HG02571 (cell line): ENCODE measurements around the gene TBC1D2B.

Experiments
- ATAC-seq: cut with Tn5 transposase; IDR thresholded peaks from one replicate; pipeline ENCODE4 v1.9.1; 2021; ENCODE audit warnings: mild to moderate bottlenecking, moderate library complexity; ENCODE audit not compliant: unreplicated experiment

TBC1D2B gene

GRCh38 chr15:78056714-78057269, 20.7 kb downstream of the TBC1D2B start:
- no peak for ATAC-seq

DNA sequence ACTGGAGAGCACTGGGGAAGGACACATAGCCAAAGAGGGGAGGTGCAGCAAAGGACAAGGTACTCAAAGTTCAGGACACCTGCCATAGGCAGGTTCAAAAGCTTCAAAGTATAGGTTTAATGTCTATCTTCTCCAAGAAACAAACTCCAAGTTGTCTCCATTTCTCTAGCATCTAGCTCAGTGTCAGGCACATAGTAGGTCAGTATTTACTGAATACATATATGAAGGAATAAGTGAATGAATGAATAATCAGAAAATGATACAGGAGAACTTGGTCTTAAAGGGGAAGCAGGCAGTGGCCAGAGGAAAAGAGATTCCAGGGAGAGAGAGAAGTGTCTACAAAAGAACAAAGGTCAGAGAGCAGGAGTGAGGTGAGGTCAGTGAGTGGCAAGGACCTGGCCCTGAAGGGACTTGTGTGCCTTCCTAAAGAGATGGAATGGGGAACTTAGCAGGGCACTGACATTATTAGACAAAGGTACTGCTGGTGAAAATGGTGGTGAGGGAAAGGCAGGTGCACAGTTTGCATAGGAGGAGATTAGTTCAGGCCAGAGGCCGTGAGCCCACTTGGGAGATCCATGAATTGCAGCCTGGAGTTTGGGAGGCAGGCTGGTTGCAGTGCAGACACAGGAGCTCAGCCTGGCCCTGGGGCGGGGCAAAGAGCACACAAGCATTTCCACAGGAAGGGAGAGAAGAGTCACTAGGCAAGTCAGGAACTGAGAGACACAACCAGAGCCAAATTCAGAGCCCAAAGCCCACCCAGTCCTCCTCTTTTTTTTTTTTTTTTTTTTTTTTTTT, 21.4 kb downstream of the TBC1D2B start:
- ATAC-seq = no peak

DNA sequence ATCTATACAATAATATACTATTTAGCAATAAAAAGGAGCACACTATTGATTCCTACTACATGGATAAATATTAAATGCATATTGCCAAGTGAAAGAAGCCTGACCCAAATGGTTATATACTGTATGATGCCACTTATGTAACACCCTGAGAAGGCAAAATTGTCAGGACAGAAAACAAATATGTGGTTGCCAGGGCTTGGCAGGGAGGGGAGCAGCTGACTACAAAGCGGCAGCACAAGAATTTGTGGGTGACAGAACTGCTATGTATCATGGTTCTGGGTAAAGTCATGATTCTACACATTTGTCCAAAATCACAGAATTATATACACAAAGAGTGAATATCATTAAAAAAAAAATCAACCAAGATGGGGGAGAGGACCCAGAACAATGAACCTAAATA, 22.5 kb downstream of the TBC1D2B start:
- ATAC-seq = no peak

DNA sequence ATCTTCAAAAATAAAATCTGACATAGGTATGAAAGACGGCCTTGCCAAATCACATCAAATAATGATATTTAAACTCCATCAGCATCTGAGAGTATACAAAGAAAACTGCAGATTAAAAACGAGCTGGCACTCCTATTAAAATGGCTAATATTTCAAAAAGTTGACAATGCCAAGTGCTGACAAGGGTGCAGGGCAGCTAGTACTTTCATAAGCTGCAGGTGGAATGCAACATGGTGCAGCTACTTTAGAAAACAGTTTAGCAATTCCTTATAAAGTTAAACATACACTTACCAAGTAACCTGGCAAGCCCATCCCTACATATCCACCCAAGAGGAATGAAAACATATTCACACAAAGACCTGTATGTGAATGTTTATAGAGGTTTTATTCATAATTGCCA, 23.0 kb downstream of the TBC1D2B start:
- no peak for ATAC-seq

DNA sequence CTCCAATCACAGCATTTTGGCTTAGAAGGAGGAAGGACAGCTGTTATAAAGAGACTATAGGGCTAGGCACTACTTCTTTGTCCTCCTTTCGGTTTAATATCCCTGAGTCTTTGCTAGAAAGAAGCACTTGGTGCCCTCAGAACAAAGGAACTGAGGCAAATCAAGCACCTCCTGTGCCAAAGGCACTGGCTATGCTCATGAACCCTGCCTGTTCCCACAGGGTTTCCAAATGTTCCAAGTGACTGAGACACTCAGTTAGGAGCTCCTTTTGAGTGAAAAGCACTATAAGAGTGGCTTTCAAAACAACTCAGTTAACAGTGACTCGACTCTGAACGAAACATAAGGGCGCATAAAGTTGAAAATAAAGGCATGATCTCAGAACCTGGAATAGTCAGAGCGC, 25.0 kb downstream of the TBC1D2B start:
- no peak for ATAC-seq

GRCh38 chr15:78052001-78052401, 25.5 kb downstream of the TBC1D2B start:
- ATAC-seq = no peak

- no peak for ATAC-seq
Measured at GRCh38 chr15:78051596-78051995, 25.9 kb downstream of the TBC1D2B start.

DNA sequence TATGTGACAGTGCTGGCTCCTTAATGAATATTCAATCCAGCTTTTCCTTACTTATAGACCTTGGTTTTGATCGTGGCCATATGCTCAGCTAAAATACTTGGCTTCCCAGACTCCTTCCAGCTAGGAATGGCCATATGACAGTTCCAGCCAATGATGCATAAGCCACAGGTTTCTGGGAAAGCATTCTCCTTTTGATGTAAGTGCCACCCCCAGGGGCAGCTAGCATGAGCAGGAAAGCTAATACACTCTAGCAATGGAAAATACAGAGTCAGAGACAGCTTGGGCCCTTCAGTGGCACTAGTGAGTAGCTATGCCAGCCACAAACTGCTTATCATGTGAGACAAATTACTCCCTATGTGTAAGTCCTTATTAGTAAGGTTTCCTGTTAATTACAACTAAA, 26.7 kb downstream of the TBC1D2B start:
- ATAC-seq = no peak

DNA sequence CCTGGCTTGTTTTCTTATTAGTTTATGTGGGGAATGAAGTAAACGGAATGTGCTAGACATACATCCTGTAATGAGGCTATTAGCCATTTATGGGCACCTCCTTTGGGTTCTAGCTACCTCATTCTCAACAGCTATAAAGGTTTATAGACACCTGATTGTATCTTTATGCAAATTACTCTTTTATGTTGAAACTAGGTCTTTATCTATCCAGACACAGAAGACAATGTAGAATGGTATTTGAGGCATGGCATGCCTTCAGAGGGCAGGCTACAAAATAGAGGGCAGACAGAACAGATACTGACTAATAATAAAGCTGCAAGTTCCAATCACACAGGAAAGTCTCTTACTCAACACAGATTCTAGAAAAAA, 27.1 kb downstream of the TBC1D2B start:
- no peak for ATAC-seq

DNA sequence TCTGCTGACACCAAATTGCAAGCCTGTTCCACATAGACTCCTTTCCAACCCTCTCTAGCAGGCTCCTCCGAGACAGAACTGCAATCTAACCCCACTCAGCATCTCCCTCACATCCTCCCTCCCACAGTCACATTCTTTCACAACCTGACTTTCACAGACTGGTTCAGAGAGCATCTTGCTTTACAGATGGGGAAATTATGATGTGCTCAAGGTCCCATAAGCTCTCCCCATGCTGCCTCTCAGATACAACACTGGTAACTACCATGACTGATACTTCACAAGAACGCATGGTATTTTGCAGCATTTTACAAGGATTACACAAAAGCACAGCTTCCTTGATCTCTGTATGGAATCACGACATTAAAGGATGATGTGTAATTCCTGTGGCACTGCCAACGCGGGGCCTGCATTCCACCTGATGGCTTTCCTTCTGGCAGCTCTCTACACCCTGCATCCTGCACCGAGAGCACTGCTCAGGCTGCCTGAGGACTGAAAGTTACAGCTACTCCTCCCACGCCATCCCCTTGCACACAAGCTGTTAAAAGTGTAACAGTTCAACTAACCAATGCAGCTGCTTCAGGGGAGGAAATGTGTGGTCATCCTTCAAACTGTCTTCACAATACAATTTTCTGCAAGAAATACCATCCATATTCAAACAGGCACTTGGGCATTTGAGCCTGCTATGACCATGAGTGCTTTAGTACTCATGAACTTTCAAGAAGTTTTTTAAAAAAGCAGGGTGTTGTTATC, 27.6 kb downstream of the TBC1D2B start:
- peak; percentile 75 for ATAC-seq

DNA sequence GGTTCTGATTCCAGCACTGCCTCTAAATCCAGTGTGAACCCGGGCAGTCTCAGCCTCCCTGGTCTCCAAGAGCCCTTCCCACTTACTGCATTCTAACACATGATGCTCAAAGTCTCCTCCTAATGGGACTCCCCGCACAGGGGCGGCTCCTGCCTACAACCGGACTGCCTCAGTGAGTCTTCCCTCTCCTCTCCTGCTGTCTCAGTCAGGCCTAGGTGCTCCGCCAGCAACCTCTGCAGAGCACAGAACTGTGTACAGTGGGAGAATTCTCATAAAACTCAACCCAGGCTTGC, 28.9 kb downstream of the TBC1D2B start:
- no peak for ATAC-seq

DNA sequence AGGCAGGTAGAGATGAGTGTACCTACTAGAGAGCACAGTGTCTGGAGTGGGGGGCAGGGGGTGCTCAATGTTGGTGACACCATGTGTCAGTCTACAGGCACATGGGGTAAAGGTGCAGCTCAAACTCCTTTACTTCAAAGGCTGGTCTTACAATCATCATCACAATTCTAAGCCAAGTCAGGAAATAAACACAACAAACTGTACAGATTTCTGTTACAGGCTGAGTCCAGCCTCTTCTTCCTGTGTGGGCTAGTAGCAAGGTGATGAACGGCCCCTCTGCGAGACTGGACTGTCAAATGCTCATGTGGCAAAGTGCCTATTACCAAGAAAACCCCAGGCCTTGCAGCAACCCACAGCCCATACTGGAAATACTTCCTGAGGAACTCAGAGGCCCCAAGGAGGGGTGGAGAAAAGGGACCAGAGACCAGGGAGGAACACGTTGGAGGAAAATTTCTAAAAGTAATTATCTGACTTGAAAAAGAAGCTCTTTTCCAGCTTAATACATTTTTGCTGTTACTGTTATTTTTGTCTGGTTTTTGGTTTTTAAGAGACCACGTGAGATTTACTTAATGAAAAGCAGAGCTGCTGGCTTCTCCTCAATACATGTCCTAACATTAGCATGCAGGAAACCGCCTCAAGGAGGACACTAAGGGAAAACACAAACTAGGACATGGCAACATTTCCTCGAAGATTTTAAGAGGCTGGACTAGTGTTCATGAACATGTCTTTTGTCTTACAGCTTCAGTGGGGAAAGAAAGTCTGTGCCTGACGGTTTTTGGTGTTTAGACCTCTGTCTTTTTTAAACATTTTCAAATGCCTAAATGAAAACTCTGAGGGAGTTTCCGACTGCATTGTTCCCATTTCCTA, 29.5 kb downstream of the TBC1D2B start:
- ATAC-seq = no peak

GRCh38 chr15:78046796-78047341, 30.6 kb downstream of the TBC1D2B start:
- no peak for ATAC-seq

DNA sequence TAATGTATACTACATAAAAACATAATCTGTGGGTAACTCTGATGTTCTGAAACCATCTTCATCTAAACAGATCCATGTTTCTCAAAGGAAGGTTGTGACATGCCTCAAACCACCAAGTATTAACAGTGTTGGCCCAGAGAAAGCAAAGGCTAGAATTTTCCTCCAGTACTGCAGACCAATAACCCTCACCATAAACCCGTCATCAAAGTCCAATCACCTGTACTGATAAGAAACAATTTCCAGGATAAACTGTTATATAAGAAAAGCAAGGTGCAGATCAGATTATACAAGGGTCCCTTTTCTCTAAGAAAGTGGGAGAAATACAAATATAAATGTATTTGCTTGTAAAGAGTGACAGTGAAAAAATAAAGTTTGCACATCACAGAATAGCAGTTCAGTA, 32.3 kb downstream of the TBC1D2B start:
- ATAC-seq = no peak

- ATAC-seq = no peak
Measured at GRCh38 chr15:78044407-78045155, 32.9 kb downstream of the TBC1D2B start.

GRCh38 chr15:78041946-78042345, 35.6 kb downstream of the TBC1D2B start:
- ATAC-seq = no peak

DNA sequence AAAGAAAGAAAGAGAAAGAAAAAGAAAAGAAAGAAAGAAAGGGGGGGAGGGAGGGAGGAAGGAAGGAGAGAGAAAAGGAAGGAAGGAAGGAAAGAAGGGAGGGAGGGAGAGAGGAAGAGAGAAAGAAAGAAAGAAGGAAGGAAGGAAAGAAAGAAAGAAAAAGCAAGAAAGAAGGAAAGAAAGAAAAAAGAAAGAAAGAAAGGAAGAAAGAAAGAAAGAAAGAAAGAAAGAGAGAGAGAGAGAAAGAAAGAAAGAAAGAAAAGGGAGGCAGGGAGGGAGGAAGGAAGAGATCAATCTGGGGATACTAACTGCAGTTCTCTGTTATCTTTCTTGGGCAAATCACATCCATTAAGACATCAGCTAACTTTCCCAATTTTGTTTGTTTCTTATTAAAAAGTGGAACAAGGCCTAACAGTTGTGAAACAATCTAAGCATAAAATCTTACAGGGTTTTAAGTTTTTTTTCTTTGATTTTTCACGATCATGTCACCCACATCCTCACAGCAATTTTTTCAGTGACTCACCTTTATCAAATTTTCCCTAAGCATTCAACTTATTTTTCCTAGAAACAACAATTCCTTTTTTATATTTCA, 36.8 kb downstream of the TBC1D2B start:
- ATAC-seq = no peak

DNA sequence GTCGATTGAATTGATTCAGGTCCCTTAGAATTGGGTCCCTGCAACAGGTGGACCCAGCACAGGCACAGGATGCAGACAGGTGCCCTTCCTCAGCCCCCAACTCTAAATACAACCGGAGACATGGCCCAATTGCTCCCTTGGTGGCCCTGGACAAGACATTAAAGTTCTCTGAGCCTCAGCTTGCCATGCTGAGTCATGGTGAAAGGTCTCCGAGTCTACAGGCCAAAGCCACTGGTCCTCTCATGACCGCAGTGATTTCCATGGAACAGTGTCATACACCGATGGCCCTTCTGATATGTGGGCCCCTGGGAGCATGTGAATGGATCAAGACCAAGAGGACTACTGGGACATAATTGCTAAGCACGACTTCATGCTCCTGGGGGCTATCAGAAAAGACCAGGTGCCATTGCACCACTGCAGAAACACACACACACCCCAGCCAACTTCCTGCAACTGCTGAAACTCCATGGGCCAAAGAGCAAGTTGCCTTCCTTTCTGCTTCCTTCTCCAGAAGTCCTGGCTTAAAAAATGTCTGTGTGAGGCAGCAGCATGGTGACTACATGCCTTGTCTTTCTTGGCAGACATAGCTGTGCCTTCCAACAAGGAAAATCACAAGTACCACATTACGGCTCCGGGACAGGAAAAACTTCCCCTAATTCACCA, 38.8 kb downstream of the TBC1D2B start:
- no peak for ATAC-seq

DNA sequence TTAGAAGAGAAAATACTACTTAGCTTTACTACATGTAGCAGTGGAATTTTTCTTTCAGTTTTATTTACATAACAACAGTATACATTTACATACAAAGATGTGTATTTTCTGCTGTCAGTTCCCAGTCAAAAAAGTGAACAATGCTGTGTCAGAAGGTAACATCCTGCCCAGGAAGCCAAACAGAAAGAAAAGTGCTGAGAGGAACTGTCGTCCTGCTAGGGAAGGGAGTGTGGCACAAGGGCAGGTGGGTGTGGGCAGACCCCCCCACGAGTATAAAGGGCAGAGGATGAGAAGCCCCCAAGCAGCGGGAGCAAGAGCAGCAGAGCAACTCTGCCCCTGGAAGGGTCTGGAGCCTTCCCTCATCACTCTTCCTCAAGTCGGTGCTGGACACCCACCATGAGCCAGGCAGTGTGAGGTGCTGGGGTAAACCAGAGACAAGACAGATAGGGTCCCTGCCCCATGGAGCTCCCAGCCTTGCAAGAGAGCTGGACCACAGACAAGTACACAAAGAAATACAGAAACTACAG, 39.7 kb downstream of the TBC1D2B start:
- ATAC-seq = no peak
